Stimulated activated naive B cell treated with anti-CD40 and anti-IgM and Interleukin-4, amounts not matched to agents 10 μg/mL and 1 μg/mL and 100 μg/mL, for 72 hours (primary cell): ENCODE data around the gene RXFP4.

Source experiments
- ATAC-seq, 2 donors: fragments of 150-1000 bp; cut with Tn5 transposase; replicated peaks; 2 replicates each; pipeline ENCODE4 v1.10.0; 2021; ENCODE audit warnings: moderate library complexity in 1 of 2
- DNase-seq: peaks from one replicate; pipeline ENCODE4 v3.0.0; 2021
- H3K27ac Mint-ChIP-seq: one replicate; pipeline ENCODE4 v1.8.0; 2022; ENCODE audit warnings: mild to moderate bottlenecking, mixed read lengths
- H3K27me3 Mint-ChIP-seq, 2 donors: one replicate each; pipeline ENCODE4 v1.8.0; 2022; ENCODE audit warnings: mixed read lengths in 2 of 2
- H3K36me3 Mint-ChIP-seq, 2 donors: one replicate each; pipeline ENCODE4 v1.8.0; 2022; ENCODE audit warnings: mixed read lengths in 2 of 2, mild to moderate bottlenecking in 1 of 2
- H3K4me1 Mint-ChIP-seq, 2 donors: one replicate each; pipeline ENCODE4 v1.8.0; 2022; ENCODE audit warnings: mixed read lengths in 2 of 2, mild to moderate bottlenecking in 1 of 2
- H3K4me3 Mint-ChIP-seq, 2 donors: one replicate each; pipeline ENCODE4 v1.8.0; 2022; ENCODE audit warnings: mild to moderate bottlenecking in 2 of 2, mixed read lengths in 2 of 2, moderate library complexity in 1 of 2
- H3K9me3 Mint-ChIP-seq, 2 donors: one replicate each; pipeline ENCODE4 v1.8.0; 2022; ENCODE audit warnings: mixed read lengths in 2 of 2, mild to moderate bottlenecking in 1 of 2

Gene RXFP4

DNA sequence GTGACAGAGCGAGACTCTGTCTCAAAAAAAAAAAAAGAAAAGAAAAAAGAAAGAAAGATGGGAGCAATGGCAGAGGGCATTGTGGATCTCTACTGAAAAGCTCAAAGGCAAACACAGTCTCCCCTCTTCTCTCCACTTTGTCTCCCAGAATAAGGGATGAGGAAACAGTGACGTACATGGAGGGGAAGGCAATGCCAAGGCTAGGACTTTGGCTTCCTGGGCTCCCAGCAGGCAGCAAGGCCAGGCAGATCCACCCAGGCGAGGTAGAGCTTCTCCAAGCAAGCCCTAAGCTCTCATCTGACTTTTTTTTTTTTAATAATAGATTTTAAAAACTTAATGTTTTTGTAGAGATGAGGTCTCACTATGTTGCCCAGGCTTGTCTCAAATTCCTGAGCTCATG is 32.3 kb downstream of the RXFP4 start:
- Mint-ChIP-seq H3K9me3 (no peaks in the 10 kb centered on the region), H3K27me3 (no peaks in the 10 kb centered on the region), H3K4me3 (no peak overlapping the region), H3K36me3 (peaks cover 58 to 73% of the 10 kb centered on the region in 2 donors), H3K4me1 (peaks cover 75 to 87% of the 10 kb centered on the region in 2 donors), H3K27ac (no peak overlapping the region)
- DNase-seq: no peak
- ATAC-seq: no peak

DNA sequence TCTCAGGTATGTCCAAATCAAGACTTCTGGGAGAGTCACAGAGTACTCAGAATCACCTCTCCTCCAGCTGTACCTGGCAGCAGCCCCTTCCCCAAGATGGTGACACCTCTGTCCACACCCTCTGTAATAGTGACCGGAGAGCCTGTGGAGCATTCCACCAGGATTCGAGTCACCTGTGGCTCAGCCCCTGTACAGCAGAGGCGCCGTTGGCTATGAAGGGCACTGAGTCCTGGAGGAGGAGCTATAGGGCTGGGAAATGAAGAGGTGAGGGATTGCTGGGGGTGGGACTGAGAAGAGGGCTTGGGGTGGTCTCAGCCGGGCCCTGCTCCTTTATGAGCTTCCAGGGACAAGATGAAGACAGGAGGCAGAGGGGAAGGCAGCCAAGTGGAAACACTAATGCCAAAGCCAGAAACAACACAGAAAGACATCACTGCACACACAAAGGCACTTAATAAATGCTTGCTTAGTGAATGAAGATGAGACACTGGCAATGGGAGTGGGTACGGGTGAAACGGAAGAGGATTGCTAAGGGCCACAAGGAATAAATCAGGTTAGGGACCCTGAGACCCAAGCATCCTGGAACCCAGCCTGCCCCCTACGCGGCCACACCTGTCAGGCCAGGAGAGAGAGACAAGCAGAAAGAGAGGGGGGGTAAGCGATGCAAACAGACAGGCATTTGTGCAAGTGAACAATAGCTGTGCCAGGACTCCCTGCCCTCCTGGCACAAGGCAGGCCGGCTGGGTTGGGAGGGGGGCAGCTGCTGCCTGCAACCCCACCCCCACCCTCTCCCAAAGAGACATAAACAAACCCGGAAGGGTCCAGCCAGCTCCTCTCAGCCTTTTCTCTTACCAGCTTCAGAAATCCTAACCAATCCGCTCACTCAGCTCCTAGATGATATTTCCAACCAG is 33.0 kb downstream of the RXFP4 start:
- DNase-seq (no peak), ATAC-seq (no peak)
- H3K27me3 Mint-ChIP-seq: no peaks in the 10 kb centered on the region
- peaks cover 69 to 82% of the 10 kb centered on the region in 2 donors for H3K4me1 Mint-ChIP-seq
- peaks cover 53 to 67% of the 10 kb centered on the region in 2 donors for H3K36me3 Mint-ChIP-seq
- peak overlapping the region; percentile 88 to 99 for H3K4me3 Mint-ChIP-seq
- no peaks in the 10 kb centered on the region for H3K9me3 Mint-ChIP-seq
- H3K27ac Mint-ChIP-seq: peak overlapping the region; percentile 91

DNA sequence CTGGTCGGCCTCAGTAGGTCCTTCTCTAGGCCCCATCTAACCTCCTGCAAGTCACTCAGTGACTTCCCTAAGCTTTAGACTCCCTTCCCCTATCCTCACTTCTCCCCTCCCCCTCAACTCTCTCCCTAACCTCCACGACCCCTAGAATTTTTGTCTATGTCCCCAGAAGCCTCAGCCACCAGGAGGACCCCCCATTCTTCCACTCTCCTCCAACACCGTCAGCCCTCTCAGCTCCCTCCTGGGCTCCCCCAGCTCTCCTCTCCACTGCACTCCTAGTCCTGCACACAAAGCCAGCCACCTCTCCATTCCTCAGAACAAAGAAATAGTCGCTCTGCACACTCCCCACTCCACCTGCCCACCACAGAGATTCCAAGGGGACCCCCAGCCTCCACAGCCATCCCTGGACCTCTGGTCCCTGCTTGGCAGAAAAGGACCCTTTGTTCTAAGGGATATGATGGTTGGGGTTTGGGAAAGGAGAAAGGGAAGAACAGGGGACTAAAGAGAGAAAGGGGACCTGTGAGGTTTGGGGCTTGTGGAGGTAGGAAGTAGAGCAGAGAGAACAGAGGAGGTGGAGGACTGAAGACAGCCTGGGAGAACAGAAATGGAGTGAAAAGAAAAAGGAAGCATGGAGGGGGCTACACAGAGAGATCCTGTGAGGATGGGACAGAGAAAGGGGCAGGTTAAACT is 34.1 kb downstream of the RXFP4 start:
- Mint-ChIP-seq H3K27me3 (no peaks in the 10 kb centered on the region), H3K36me3 (peaks cover 42 to 65% of the 10 kb centered on the region in 2 donors)
- no peak for DNase-seq

DNA sequence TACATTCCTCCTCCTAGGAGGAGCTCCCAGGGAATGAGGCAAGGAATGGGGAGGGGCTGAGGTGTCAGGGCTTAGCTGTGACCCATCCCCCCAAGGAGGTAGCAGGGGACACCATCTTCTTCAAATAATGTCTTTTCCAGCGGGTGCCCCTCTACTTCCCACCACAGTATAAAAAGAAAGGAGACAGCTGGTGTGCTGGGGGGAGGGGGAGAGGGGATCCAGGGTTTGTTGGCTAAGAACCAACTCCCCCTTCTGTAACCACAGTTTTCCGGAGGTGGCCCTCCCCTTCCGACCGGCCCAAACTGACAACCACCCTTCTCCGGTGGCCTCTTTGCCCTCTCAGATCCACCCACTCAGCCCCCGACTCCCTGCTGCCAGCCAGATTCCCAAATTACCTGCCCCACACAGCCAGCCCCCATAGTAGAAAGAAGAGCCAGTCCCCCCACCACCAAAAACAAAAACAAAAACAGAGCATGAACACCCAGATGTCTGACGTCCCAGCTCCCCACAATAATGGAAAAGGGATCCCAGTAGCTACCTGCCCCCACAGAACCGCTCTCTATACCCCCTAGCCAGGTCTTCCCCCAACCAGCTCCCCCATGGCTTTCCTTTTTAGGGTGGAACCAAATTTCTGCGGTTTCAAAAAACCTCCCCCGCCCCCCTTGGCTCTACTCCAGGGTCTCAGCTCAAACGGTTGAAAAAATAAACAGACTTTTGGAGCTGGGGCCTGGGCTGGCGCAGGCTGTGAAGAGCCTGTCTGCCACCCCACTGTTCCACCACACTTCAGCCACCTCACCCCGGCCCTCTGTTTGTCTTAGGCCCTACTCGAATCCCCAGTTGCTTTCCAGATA is 34.8 kb downstream of the RXFP4 start:
- Mint-ChIP-seq H3K4me1 (peaks cover 63 to 82% of the 10 kb centered on the region in 2 donors), H3K27me3 (no peaks in the 10 kb centered on the region), H3K9me3 (no peaks in the 10 kb centered on the region), H3K4me3 (peak overlapping the region; percentile 88 to 99), H3K27ac (peak overlapping the region; percentile 100), H3K36me3 (peaks cover 42 to 68% of the 10 kb centered on the region in 2 donors)
- no peak for ATAC-seq
- no peak for DNase-seq

More for the DNA sequence above, 34.1 kb downstream of the RXFP4 start:
- H3K27ac Mint-ChIP-seq: peak overlapping the region; percentile 100
- peaks cover 62 to 82% of the 10 kb centered on the region in 2 donors for H3K4me1 Mint-ChIP-seq
- no peak for ATAC-seq
- peak overlapping the region; percentile 88 to 99 for H3K4me3 Mint-ChIP-seq
- no peaks in the 10 kb centered on the region for H3K9me3 Mint-ChIP-seq

DNA sequence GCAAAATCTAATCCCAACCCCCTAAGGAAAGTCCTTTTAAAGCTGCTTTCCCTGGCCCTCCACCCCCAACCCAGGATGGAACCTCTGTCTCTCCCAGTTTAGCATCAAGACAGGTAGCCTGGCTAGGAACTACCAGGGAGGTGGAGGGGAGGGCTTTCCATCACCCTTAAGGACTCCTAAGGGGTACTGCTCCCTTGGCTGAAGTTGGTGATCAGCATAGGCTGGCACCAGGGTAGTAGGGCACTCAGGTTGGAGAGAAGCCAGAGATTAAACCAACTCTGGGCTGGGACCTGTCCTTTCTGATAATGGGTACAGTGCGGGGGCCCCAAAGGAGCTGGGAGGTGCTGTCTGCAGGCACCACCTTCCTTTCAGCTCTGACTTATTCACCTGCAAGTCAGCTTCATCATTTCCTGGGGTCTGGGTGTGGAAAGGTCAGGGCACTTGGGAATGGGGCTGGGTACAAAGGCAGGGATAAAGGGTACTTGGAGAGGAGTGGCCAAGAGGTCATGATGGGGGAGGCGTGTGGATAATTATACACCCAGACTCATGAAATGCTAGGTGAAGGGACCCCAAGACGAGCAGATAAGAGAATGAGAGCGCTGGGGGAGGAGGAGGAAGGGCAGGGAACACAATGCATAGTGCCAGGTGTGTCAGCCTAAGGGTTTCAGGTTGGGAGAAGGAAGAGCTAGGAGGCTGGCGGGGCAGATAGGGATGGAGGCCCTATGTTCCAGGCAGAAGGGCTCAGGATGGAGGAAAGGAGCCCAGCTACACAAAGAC is 35.7 kb downstream of the RXFP4 start:
- DNase-seq (no peak), ATAC-seq (peak; percentile 1 to 2)
- H3K27ac Mint-ChIP-seq: peak overlapping the region; percentile 100

DNA sequence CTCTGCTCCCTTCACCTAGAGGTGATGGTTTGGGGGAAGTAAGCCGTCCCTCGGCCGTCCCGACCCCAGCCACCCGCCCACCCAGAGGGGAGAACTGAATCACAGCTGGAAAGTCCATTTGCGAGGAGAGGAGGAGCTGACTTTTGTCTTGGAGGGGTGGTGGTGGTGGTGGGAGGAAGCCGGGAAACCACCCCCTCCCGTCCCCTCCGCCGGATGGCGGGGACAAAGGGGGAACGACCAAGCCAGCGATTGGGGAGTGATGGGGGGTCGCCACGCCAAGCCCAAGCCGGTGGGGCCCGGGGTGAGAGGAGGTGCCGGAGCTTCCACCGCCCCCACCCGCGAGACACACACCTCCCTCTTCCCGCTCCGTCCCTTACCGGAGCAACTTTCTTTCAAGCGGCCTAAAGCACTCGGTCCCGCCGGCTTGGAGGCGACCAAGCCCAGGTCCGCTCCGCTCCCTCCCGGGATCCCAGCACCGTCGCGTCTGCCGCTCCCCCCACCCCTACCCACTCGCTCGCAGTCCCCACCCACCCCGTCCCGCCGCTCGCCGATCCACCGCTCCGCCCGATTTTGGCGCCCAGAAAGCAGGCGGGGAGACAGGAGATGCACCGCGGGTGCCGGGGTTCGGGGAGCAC is 36.4 kb downstream of the RXFP4 start:
- Mint-ChIP-seq H3K27me3 (no peaks in the 10 kb centered on the region), H3K4me1 (peaks cover 64 to 82% of the 10 kb centered on the region in 2 donors), H3K4me3 (peak overlapping the region; percentile 88 to 99), H3K27ac (peak overlapping the region; percentile 100), H3K36me3 (peaks cover 45 to 66% of the 10 kb centered on the region in 2 donors), H3K9me3 (no peaks in the 10 kb centered on the region)
- peak; percentile 76 for DNase-seq
- ATAC-seq: peak; percentile 60

More for the DNA sequence above, 35.7 kb downstream of the RXFP4 start:
- H3K4me1 Mint-ChIP-seq: peaks cover 64 to 82% of the 10 kb centered on the region in 2 donors
- no peaks in the 10 kb centered on the region for H3K27me3 Mint-ChIP-seq
- H3K36me3 Mint-ChIP-seq: peaks cover 46 to 72% of the 10 kb centered on the region in 2 donors
- H3K9me3 Mint-ChIP-seq: no peaks in the 10 kb centered on the region
- peak overlapping the region; percentile 88 to 99 for H3K4me3 Mint-ChIP-seq

DNA sequence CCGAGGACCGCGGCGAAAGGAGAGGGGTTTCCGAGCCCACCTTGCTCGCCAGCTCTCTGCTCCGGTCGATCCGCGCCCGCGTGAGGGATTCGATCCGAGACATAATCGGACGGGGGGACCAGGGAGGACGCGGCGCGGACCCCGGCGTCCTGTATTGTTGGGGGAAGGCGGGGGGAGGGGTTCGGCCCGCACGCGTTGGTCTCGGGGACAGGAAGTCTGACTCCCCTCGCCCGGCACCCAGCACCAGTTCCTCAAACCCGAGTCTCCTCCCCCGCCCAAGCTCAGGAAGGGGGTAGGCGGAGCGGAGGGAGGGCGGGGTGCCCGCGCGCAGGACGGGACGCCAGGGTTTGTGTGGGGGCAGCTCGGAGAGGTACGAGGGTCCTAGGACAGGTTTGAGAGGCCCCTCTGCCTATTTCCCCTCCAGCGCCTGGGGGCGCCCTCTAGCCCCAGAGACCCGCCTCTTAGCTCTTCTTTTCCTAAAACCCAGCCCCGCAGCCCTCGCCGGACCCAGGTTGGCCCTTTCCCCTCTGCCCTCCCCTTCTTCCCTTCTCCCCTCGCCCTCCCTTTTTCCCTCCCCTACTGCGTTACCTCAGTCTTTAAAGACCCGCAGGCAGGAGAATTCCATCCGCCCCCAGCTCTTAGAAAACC is 37.0 kb downstream of the RXFP4 start, which contains the start of gene ARHGEF2:
TSS of gene ARHGEF2 (minus strand) at position 223 of the 648 bp plus-strand sequence. CDS start at position 103, 120 bp downstream.
- peaks cover 43 to 64% of the 10 kb centered on the region in 2 donors for H3K36me3 Mint-ChIP-seq
- H3K4me3 Mint-ChIP-seq: peak within 1 kb of the TSS; percentile 88 to 99
- H3K9me3 Mint-ChIP-seq: no peaks in the 10 kb centered on the region
- no peaks in the 10 kb centered on the region for H3K27me3 Mint-ChIP-seq
- peak; percentile 71 to 79 for ATAC-seq
- peaks cover 64 to 82% of the 10 kb centered on the region in 2 donors for H3K4me1 Mint-ChIP-seq
- DNase-seq: peak; percentile 86
- peak within 1 kb of the TSS; percentile 100 for H3K27ac Mint-ChIP-seq

DNA sequence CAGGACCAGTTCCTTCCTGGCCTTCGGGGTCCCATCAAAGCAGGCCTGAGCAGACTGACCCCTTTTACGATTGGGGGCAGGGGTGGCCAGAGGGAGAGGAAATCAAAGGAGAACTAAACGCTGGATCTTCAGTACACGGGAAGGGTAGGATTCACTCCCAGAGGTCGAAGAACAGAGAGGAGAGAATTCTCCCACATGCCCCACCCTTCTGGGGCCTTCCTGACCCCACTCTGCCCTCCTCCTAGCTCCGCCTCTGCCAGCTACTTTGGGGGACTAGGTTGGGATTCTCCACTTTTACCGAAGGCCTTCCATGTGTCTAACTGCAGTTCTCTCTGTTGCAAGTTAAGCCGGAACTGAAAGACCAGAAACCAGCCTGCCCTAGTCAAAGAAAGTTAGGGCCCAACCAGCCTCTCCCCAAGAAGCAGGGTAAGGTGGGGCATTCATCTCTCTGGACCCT is 37.6 kb downstream of the RXFP4 start:
- Mint-ChIP-seq H3K4me1 (peaks cover 68 to 84% of the 10 kb centered on the region in 2 donors), H3K27ac (peak overlapping the region; percentile 100), H3K9me3 (no peaks in the 10 kb centered on the region), H3K4me3 (peak overlapping the region; percentile 88 to 99), H3K36me3 (peaks cover 42 to 64% of the 10 kb centered on the region in 2 donors), H3K27me3 (no peaks in the 10 kb centered on the region)
- DNase-seq: peak; percentile 31
- peak; percentile 9 to 14 for ATAC-seq

DNA sequence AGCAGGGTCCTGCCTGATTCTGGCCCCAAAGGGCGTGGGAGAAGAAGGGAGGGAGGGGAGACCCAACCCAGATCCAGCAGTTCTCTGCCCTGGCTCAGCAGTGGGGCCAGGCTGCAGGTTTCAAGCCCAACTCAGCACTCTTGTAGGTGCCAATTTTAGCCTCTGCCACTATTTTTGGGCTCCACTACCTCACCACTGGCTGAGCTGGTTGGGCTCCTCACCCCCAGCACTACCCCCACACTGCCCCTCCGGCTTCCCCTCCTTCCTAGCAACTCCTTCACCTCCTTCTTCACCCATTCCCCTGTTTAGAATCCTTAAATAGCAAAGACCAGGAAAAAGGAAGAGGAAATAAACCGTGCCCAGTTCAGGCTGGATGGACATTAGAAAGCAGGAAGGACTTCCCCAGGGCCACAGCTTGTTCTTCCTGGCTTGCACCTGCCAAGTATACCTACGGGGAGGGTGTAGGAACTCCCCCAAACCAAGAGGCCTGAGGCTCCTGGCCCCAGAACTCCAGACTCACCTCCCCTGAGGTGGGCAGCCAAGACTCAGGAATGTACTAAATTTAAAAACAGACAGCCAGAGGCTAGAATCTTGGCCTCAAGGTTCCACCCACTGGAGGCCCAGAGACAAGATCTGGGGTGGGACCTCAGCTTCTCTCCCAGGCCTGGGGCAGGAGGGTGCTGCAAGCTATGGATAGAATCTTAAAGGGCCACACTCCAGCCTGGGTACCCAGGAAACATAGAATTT is 38.3 kb downstream of the RXFP4 start:
- H3K9me3 Mint-ChIP-seq: no peaks in the 10 kb centered on the region
- H3K27me3 Mint-ChIP-seq: no peaks in the 10 kb centered on the region
- H3K4me1 Mint-ChIP-seq: peaks cover 64 to 84% of the 10 kb centered on the region in 2 donors
- H3K4me3 Mint-ChIP-seq: peak overlapping the region; percentile 88 to 99
- ATAC-seq (peak; percentile 11 to 17), DNase-seq (peak; percentile 21)
- peak overlapping the region; percentile 100 for H3K27ac Mint-ChIP-seq
- H3K36me3 Mint-ChIP-seq: peaks cover 37 to 57% of the 10 kb centered on the region in 2 donors

DNA sequence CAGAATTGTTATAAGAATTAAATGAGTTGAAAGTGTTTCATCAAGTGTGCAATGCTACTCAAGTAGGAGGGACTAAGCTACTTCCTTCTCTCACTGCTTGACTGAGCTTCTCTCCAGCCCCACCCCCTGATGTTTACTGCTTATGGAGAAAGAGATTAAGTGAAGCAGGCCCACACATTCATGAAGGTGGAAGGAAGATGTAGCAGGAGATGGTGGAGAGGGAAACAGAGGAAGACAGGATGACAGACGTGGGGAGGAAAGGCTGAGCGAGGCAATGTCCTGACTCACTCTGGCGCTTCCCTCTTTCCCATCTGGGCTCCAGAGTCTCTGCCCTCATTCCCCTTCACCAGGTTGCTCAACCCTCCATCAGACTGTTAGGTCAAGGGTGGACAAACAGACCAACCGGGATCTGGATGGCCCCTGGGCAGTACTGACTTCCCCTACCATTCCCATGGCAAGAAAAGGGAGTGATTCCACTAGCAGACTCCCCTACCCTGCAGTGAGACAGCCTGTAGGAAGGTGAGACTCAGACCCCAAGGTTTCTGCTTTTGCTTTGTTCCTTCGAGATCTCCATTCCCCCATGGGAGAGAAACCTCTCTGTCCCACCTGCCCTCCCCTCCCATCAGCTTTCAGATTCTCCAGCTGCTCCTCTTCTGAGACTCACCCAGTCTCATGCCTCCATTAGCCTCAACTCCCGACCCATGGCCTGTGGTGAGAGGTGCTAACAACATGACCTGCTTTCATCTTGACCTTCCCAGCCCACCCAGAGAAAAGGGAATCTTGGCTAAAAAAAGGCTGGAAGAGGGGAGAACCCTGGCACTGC is 40.0 kb downstream of the RXFP4 start:
- ATAC-seq (no peak), DNase-seq (no peak)
- Mint-ChIP-seq H3K27me3 (no peaks in the 10 kb centered on the region), H3K4me1 (peaks cover 49 to 68% of the 10 kb centered on the region in 2 donors), H3K4me3 (peak overlapping the region; percentile 88 to 99), H3K27ac (peak overlapping the region; percentile 100), H3K9me3 (no peaks in the 10 kb centered on the region), H3K36me3 (peaks cover 28 to 44% of the 10 kb centered on the region in 2 donors)

DNA sequence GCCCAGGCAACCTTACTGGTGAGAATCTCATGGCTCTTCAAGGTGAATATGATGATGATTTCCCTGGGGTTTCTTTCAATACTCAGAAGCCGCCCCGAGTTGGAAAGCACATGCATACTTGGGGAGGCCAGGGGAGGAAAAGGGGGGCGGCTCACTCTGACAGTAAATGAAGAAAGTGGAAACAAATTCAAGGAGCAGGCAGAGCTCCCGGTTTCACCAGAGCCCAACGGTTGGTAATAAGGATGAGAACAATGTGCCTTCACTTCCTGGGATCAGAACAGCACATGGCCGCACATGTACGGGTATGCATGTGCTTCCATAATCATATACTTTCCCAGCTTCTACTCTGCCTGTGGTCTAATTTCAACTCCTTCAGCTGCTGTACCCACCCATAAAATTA is 40.7 kb downstream of the RXFP4 start:
- Mint-ChIP-seq H3K27me3 (no peaks in the 10 kb centered on the region), H3K4me3 (peak overlapping the region; percentile 88 to 99), H3K36me3 (peaks cover 22 to 38% of the 10 kb centered on the region in 2 donors), H3K4me1 (peaks cover 44 to 61% of the 10 kb centered on the region in 2 donors), H3K9me3 (no peaks in the 10 kb centered on the region), H3K27ac (peak overlapping the region; percentile 100)
- DNase-seq: no peak
- no peak for ATAC-seq
